ENCODE data around the gene USP37. TPM values are rescaled to one million over a fixed set of nuclear protein-coding genes. Genes with fewer than 3 reads are reported as not detected.

USP37 gene
- total and polyA plus RNA-seq, 5 donors from 2014 or later = 9.9 to 30.7 (median 11.9) TPM

DNA sequence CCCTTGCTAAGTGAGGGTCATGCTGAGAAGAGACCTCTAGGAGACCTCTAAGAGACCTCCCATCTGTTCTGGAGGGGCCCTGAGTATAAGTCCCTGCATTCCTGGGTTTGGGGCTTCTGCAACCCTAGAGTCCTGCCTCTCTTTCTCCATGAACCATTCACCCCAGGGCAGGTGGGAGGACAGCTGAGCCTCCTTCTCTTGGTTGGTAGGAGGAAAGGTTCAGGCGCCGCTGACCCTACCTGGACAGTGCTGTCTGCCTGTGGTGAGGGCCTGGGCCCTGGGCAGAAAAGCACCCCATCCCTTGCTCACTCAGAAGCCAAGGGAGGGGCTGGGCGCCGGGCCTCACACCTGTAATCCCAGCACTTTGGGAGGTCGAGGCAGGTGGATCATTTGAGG is 149.8 kb downstream of the USP37 start:
- Mint-ChIP-seq H3K36me3 (no peaks in the 10 kb centered on the region), H3K4me3 (no peak overlapping the region), H3K9me3 (no peaks in the 10 kb centered on the region), H3K27me3 (peaks cover 4% of the 10 kb centered on the region), H3K4me1 (peaks cover 0 to 6% (median 0%) of the 10 kb centered on the region in 4 donors), H3K27ac (no peak overlapping the region)
- Histone ChIP-seq H3K9me3 (ENCODE audit: control insufficient read depth in 2 of 2, low read length in 2 of 2) (no peaks in the 10 kb centered on the region), H3K36me3 (ENCODE audit: control insufficient read depth, insufficient read depth, low read length) (no peaks in the 10 kb centered on the region), H3K4me3 (ENCODE audit: low read depth, low read length) (no peak overlapping the region), H3K27ac (ENCODE audit: insufficient read depth, low read length, poor library complexity, severe bottlenecking) (no peak overlapping the region), H3K4me1 (ENCODE audit: control insufficient read depth, insufficient read depth, low read length, poor library complexity, severe bottlenecking) (no peaks in the 10 kb centered on the region), H3K27me3 (ENCODE audit: control insufficient read depth, insufficient read depth, low read length) (no peaks in the 10 kb centered on the region)
- ATAC-seq (ENCODE audit: low read depth in 2 of 2) = no peak
- DNase-seq = no peak

DNA sequence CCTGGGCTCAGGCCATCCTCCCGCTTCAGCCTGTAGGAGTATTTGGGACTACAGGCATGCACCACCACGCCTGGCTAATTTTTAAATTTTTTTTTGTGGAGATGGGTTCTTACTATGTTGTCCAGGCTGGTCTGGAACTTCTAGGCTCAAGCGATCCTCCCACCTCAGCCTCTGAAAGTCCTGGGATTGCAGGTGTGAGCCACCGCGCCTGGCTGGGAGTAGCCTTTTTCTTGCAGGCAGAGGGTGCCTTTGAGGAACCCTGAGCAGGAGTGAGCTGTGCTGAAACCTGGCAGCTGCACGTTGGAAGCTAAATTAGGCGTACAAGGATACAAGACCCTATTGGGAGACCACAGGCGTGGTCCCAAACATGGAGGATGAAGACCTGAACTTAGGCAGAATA is 160.4 kb downstream of the USP37 start:
- Mint-ChIP-seq H3K4me1 (peaks cover 6 to 49% (median 35%) of the 10 kb centered on the region in 4 donors), H3K4me3 (peak overlapping the region in 1 of 4 donors; percentile 89)

DNA sequence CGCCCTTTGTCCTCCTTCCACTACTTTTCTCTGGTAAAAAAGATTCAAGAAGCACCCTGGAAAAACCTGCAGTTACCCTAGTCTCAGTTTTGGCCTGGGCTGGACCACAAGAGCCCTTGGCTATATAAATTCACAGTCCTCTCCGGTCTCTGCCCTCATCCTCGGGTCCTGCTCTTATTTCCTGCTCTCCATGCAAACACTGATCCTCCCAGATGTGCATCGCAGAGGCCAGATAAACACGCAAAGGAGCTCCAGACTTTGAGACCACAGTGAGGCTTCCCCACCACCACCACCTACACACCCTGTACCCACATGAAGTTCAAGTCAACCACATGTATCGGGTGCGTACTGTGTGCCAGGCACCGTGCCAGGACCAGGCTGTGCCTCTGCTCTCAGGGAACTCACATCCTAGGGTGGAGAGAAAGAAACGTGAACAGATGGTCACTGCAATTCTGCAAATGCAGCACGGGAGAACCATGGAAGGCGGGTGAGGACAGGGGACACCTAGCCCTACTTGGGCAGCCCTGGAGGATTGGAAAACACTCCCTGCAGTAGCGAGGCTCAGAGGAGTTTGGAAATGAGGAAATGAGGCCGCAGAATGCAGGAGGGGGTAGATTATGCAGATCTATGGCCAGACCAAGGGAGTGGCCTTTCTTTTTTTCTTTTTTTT is 161.1 kb downstream of the USP37 start:
- H3K36me3 ChIP-seq (ENCODE audit: control insufficient read depth, insufficient read depth, low read length) = peaks cover 15% of the 10 kb centered on the region
- peaks cover 0 to 2% (median 0%) of the 10 kb centered on the region in 7 donors for H3K9me3 Mint-ChIP-seq
- H3K27me3 ChIP-seq (ENCODE audit: control insufficient read depth, insufficient read depth, low read length) = no peaks in the 10 kb centered on the region
- peaks cover 48% of the 10 kb centered on the region for H3K4me1 ChIP-seq (ENCODE audit: control insufficient read depth, insufficient read depth, low read length, poor library complexity, severe bottlenecking)
- H3K27me3 Mint-ChIP-seq = no peaks in the 10 kb centered on the region
- peak; percentile 31 to 68 (median 50) for DNase-seq
- H3K9me3 ChIP-seq (ENCODE audit: control insufficient read depth in 2 of 2, low read length in 2 of 2) = no peaks in the 10 kb centered on the region
- H3K27ac Mint-ChIP-seq = peak overlapping the region; percentile 80 to 97 (median 94)
- H3K4me1 Mint-ChIP-seq = peaks cover 6 to 54% (median 33%) of the 10 kb centered on the region in 4 donors
- H3K36me3 Mint-ChIP-seq = peaks cover 11% of the 10 kb centered on the region
- H3K4me3 Mint-ChIP-seq = peak overlapping the region; percentile 85 to 94 (median 89)
- peak overlapping the region; percentile 56 for H3K4me3 ChIP-seq (ENCODE audit: low read depth, low read length)
- ATAC-seq (ENCODE audit: low read depth in 2 of 2) = no peak
- peak overlapping the region; percentile 84 for H3K27ac ChIP-seq (ENCODE audit: insufficient read depth, low read length, poor library complexity, severe bottlenecking)

More for the DNA sequence above, 160.4 kb downstream of the USP37 start:
- no peak overlapping the region for H3K4me3 ChIP-seq (ENCODE audit: low read depth, low read length)
- Mint-ChIP-seq H3K9me3 (peaks cover 0 to 2% (median 0%) of the 10 kb centered on the region in 7 donors), H3K27me3 (no peaks in the 10 kb centered on the region), H3K27ac (peak overlapping the region in 1 of 3 donors; percentile 56), H3K36me3 (peaks cover 11% of the 10 kb centered on the region)
- no peak overlapping the region for H3K27ac ChIP-seq (ENCODE audit: insufficient read depth, low read length, poor library complexity, severe bottlenecking)
- H3K4me1 ChIP-seq (ENCODE audit: control insufficient read depth, insufficient read depth, low read length, poor library complexity, severe bottlenecking) = peaks cover 42% of the 10 kb centered on the region
- H3K27me3 ChIP-seq (ENCODE audit: control insufficient read depth, insufficient read depth, low read length) = no peaks in the 10 kb centered on the region
- no peak for DNase-seq
- no peaks in the 10 kb centered on the region for H3K9me3 ChIP-seq (ENCODE audit: control insufficient read depth in 2 of 2, low read length in 2 of 2)
- H3K36me3 ChIP-seq (ENCODE audit: control insufficient read depth, insufficient read depth, low read length) = peaks cover 11% of the 10 kb centered on the region
- ATAC-seq (ENCODE audit: low read depth in 2 of 2) = no peak

DNA sequence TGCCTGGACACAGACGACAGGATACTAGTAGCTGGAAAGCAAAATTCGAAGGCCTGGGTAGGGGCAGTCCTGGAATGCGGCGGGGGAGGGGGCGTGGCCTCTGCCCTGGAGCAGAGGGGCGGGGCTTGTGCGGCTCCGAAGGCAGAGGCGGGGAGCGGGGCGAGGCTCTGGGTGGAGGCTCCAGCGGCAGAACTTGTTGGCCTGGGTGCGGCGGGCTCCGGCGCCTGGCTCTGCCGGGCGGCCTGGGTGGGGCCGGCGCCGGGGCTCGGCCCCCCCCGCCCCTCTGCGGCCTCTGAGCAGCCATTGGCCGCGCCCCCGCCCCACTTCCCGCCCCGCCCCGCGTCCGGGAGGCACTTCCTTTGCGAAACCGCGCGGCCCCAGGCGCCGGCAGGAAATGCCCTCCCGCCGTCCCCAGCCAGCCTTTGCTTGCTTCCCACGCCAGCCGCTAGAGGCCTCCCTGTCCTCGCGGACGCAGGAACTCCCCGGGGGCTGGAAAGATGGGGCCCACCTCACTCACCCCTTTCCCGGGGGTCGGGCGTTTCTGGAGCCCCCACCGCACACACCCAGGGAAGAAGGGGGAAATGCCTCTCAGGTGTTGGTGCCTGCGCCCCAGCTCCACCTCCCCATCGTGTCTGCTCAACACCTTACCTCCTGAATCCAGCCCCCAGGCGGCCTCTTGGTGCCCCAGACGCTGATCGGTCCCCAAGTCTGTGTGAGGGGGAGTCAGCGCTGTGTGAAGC is 161.8 kb downstream of the USP37 start:
- Mint-ChIP-seq H3K4me1 (peaks cover 6 to 60% (median 35%) of the 10 kb centered on the region in 4 donors), H3K27ac (peak overlapping the region; percentile 92 to 97 (median 94)), H3K36me3 (peaks cover 11% of the 10 kb centered on the region), H3K27me3 (no peaks in the 10 kb centered on the region), H3K9me3 (peaks cover 0 to 2% (median 0%) of the 10 kb centered on the region in 7 donors), H3K4me3 (peak overlapping the region; percentile 89 to 94 (median 90))
- peak overlapping the region; percentile 57 for H3K4me3 ChIP-seq (ENCODE audit: low read depth, low read length)
- ATAC-seq (ENCODE audit: low read depth in 2 of 2) (peak; percentile 81 to 83), DNase-seq (peak; percentile 86 to 97 (median 86))
- peaks cover 55% of the 10 kb centered on the region for H3K4me1 ChIP-seq (ENCODE audit: control insufficient read depth, insufficient read depth, low read length, poor library complexity, severe bottlenecking)
- H3K27ac ChIP-seq (ENCODE audit: insufficient read depth, low read length, poor library complexity, severe bottlenecking) = peak overlapping the region; percentile 84
- H3K9me3 ChIP-seq (ENCODE audit: control insufficient read depth in 2 of 2, low read length in 2 of 2) = no peaks in the 10 kb centered on the region
- H3K36me3 ChIP-seq (ENCODE audit: control insufficient read depth, insufficient read depth, low read length) = peaks cover 17% of the 10 kb centered on the region
- no peaks in the 10 kb centered on the region for H3K27me3 ChIP-seq (ENCODE audit: control insufficient read depth, insufficient read depth, low read length)

DNA sequence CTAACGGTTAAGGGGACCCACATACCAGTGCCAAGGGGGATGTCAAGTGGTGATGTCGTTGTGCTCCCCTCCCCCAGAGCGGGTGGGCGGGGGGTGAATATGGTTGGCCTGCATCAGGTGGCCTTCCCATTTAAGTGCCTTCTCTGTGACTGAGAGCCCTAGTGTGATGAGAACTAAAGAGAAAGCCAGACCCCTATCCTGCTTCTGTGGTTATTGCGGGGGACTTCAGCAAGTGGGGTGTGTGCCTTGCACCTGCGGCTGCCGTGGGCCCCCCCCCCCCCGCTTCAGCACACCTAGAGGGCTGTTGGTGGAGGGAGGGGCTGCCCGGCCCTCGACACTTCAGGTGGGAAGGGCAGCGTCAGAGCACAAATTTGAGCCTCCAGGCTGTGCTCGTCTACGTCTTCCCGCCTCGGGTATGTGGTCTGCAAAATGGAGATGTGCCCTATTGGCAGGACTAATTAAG is 162.4 kb downstream of the USP37 start:
- H3K27me3 ChIP-seq (ENCODE audit: control insufficient read depth, insufficient read depth, low read length) = no peaks in the 10 kb centered on the region
- peaks cover 11% of the 10 kb centered on the region for H3K36me3 Mint-ChIP-seq
- H3K36me3 ChIP-seq (ENCODE audit: control insufficient read depth, insufficient read depth, low read length) = peaks cover 17% of the 10 kb centered on the region
- H3K27ac Mint-ChIP-seq = peak overlapping the region; percentile 86 to 97 (median 92)
- no peaks in the 10 kb centered on the region for H3K27me3 Mint-ChIP-seq
- peak; percentile 2 to 13 for ATAC-seq (ENCODE audit: low read depth in 2 of 2)
- no peak for DNase-seq
- H3K4me3 ChIP-seq (ENCODE audit: low read depth, low read length) = peak overlapping the region; percentile 57
- peaks cover 61% of the 10 kb centered on the region for H3K4me1 ChIP-seq (ENCODE audit: control insufficient read depth, insufficient read depth, low read length, poor library complexity, severe bottlenecking)
- H3K9me3 ChIP-seq (ENCODE audit: control insufficient read depth in 2 of 2, low read length in 2 of 2) = no peaks in the 10 kb centered on the region
- peak overlapping the region; percentile 84 for H3K27ac ChIP-seq (ENCODE audit: insufficient read depth, low read length, poor library complexity, severe bottlenecking)
- H3K9me3 Mint-ChIP-seq = peaks cover 0 to 2% (median 0%) of the 10 kb centered on the region in 7 donors
- H3K4me3 Mint-ChIP-seq = peak overlapping the region; percentile 84 to 91 (median 89)
- H3K4me1 Mint-ChIP-seq = peaks cover 6 to 63% (median 36%) of the 10 kb centered on the region in 4 donors

- Mint-ChIP-seq H3K9me3 (peaks cover 0 to 2% (median 0%) of the 10 kb centered on the region in 7 donors), H3K4me1 (peaks cover 6 to 63% (median 36%) of the 10 kb centered on the region in 4 donors), H3K27me3 (no peaks in the 10 kb centered on the region), H3K27ac (peak overlapping the region; percentile 77 to 97 (median 86)), H3K36me3 (peaks cover 11% of the 10 kb centered on the region), H3K4me3 (peak overlapping the region; percentile 84 to 91 (median 89))
- peak overlapping the region; percentile 84 for H3K27ac ChIP-seq (ENCODE audit: insufficient read depth, low read length, poor library complexity, severe bottlenecking)
- DNase-seq = no peak
- H3K36me3 ChIP-seq (ENCODE audit: control insufficient read depth, insufficient read depth, low read length) = peaks cover 17% of the 10 kb centered on the region
- H3K4me3 ChIP-seq (ENCODE audit: low read depth, low read length) = peak overlapping the region; percentile 37
- no peaks in the 10 kb centered on the region for H3K9me3 ChIP-seq (ENCODE audit: control insufficient read depth in 2 of 2, low read length in 2 of 2)
- H3K27me3 ChIP-seq (ENCODE audit: control insufficient read depth, insufficient read depth, low read length) = no peaks in the 10 kb centered on the region
- H3K4me1 ChIP-seq (ENCODE audit: control insufficient read depth, insufficient read depth, low read length, poor library complexity, severe bottlenecking) = peaks cover 64% of the 10 kb centered on the region
- ATAC-seq (ENCODE audit: low read depth in 2 of 2) = no peak
These were observed 162.9 kb downstream of the USP37 start for GRCh38 chr2:218405086-218405745.

GRCh38 chr2:218404351-218405085 is 163.6 kb downstream of the USP37 start:
- DNase-seq (no peak), ATAC-seq (ENCODE audit: low read depth in 2 of 2) (no peak)
- H3K36me3 ChIP-seq (ENCODE audit: control insufficient read depth, insufficient read depth, low read length) = peaks cover 17% of the 10 kb centered on the region
- peak overlapping the region; percentile 25 to 97 (median 48) for H3K27ac Mint-ChIP-seq
- peaks cover 11% of the 10 kb centered on the region for H3K36me3 Mint-ChIP-seq
- peaks cover 66% of the 10 kb centered on the region for H3K4me1 ChIP-seq (ENCODE audit: control insufficient read depth, insufficient read depth, low read length, poor library complexity, severe bottlenecking)
- peaks cover 0 to 2% (median 0%) of the 10 kb centered on the region in 7 donors for H3K9me3 Mint-ChIP-seq
- H3K4me3 Mint-ChIP-seq = peak overlapping the region in 3 of 4 donors; percentile 62 to 89 (median 78)
- H3K4me3 ChIP-seq (ENCODE audit: low read depth, low read length) = no peak overlapping the region
- peaks cover 6 to 63% (median 34%) of the 10 kb centered on the region in 4 donors for H3K4me1 Mint-ChIP-seq
- H3K27me3 Mint-ChIP-seq = no peaks in the 10 kb centered on the region
- H3K9me3 ChIP-seq (ENCODE audit: control insufficient read depth in 2 of 2, low read length in 2 of 2) = no peaks in the 10 kb centered on the region
- no peaks in the 10 kb centered on the region for H3K27me3 ChIP-seq (ENCODE audit: control insufficient read depth, insufficient read depth, low read length)
- H3K27ac ChIP-seq (ENCODE audit: insufficient read depth, low read length, poor library complexity, severe bottlenecking) = peak overlapping the region; percentile 23
